ENCODE measurements around the gene KANK4. TPM values are rescaled to one million over a fixed set of nuclear protein-coding genes. Genes with fewer than 3 reads are reported as not detected.

KANK4 gene
- total and polyA plus RNA-seq, 2 donors (not counting 1 experiment from before 2014, with no cell fraction given), result not detected

GRCh38 chr1:62198781-62199125 is 120.5 kb downstream of the KANK4 start:
- Histone ChIP-seq H3K36me3 (replicated peaks in 1 of 2; ENCODE audit: control extremely low read depth in 1 of 2, control insufficient read depth in 1 of 2, extremely low read depth in 1 of 2, insufficient read depth in 2 of 2, low read length in 1 of 2) (no peaks in the 10 kb centered on the region), H2AFZ (ENCODE audit: insufficient read depth, low read depth, low read length, poor library complexity, severe bottlenecking) (no peak overlapping the region), H3K4me2 (replicated peaks; ENCODE audit: low read depth, low read length, poor library complexity, severe bottlenecking) (no peak overlapping the region), H3K79me2 (ENCODE audit: control insufficient read depth, insufficient read depth, low read length) (no peaks in the 10 kb centered on the region), H3K4me3 (ENCODE audit: control extremely low read depth in 1 of 5, extremely low read depth in 1 of 5, insufficient read depth in 1 of 5, low read depth in 2 of 5, low read length in 4 of 5) (no peak overlapping the region), H3K9ac (ENCODE audit: low read length) (no peak overlapping the region), H3K9me3 (ENCODE audit: control extremely low read depth in 1 of 3, control insufficient read depth in 2 of 3, insufficient read depth in 1 of 3, low read length in 2 of 3) (peaks cover 0 to 13% (median 0%) of the 10 kb centered on the region in 3 donors), H3K27ac (ENCODE audit: low read length in 2 of 2) (no peak overlapping the region), H4K20me1 (ENCODE audit: control insufficient read depth, insufficient read depth, low read length, poor library complexity, severe bottlenecking) (no peaks in the 10 kb centered on the region), H3K4me1 (ENCODE audit: control insufficient read depth in 2 of 2, insufficient read depth in 2 of 2, low read length in 2 of 2) (no peaks in the 10 kb centered on the region), H3K27me3 (replicated peaks in 1 of 4; ENCODE audit: control extremely low read depth in 1 of 4, control insufficient read depth in 3 of 4, insufficient read depth in 4 of 4, low read length in 3 of 4) (peaks cover 0 to 9% (median 2%) of the 10 kb centered on the region in 4 experiments)
- Mint-ChIP-seq H3K4me3 (no peak overlapping the region), H3K27ac (no peak overlapping the region), H3K27me3 (peaks cover 22% of the 10 kb centered on the region), H3K9me3 (ENCODE audit: insufficient read depth) (no peaks in the 10 kb centered on the region), H3K4me1 (no peaks in the 10 kb centered on the region)
- CTCF ChIA-PET, result no interaction called here
- POLR2A ChIA-PET, result no interaction called here
- TF ChIP-seq EZH2 (IDR thresholded peaks at IDR 0.05; ENCODE audit: borderline replicate concordance, insufficient read depth, low read depth, low read length, poor library complexity, severe bottlenecking) (no peak), CTCF (IDR thresholded peaks at IDR 0.05) (no peak)
- 67% methylated on average over 3 of the region's 3 CpGs for WGBS (ENCODE audit: insufficient coverage)
- no peak for DNase-seq
- ATAC-seq (ENCODE audit: low read depth), result no peak
- intact Hi-C loops (cut with micrococcal nuclease), result no loop called here

DNA sequence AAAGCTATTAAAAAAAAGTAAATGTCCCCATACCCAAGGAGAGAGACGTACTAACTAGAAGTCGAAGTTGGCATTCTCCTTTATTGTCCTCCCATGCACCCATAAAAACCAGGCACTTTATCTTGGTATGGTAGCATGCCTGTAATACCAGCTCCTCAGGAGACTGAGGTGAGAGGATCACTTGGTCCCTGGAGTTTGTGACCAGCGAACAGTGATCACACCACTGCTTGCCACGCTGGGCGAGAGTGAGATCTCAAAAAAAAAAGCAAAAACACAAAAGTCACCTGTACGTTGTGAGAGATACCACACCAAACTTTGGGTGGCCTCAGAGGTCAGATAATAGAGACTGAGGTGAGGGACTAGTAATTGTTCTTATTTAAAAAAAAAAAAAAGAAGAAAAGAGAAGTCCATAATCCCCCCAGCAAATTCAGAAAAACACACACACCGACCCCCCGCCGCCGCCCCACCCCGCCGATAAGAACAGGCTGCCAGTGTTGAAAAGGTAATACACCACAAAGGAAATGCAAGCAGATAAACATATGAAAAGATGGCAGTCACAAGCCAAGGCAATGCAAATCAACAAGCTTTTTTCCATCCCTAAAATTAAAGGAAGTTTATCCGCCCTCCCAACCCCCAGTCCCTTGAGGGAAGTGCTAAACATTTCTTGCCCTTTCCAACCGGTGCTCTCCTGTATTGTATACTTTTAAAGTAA is 121.0 kb downstream of the KANK4 start:
- 44% methylated on average over 10 of the region's 14 CpGs for WGBS (ENCODE audit: insufficient coverage)
- Histone ChIP-seq H3K9ac (ENCODE audit: low read length) (no peak overlapping the region), H3K4me1 (ENCODE audit: control insufficient read depth in 2 of 2, insufficient read depth in 2 of 2, low read length in 2 of 2) (no peaks in the 10 kb centered on the region), H3K79me2 (ENCODE audit: control insufficient read depth, insufficient read depth, low read length) (no peaks in the 10 kb centered on the region), H4K20me1 (ENCODE audit: control insufficient read depth, insufficient read depth, low read length, poor library complexity, severe bottlenecking) (no peaks in the 10 kb centered on the region), H3K36me3 (replicated peaks in 1 of 2; ENCODE audit: control extremely low read depth in 1 of 2, control insufficient read depth in 1 of 2, extremely low read depth in 1 of 2, insufficient read depth in 2 of 2, low read length in 1 of 2) (no peaks in the 10 kb centered on the region), H2AFZ (ENCODE audit: insufficient read depth, low read depth, low read length, poor library complexity, severe bottlenecking) (no peak overlapping the region), H3K27me3 (replicated peaks in 1 of 4; ENCODE audit: control extremely low read depth in 1 of 4, control insufficient read depth in 3 of 4, insufficient read depth in 4 of 4, low read length in 3 of 4) (peaks cover 0 to 14% (median 2%) of the 10 kb centered on the region in 4 experiments), H3K27ac (ENCODE audit: low read length in 2 of 2) (no peak overlapping the region), H3K9me3 (ENCODE audit: control extremely low read depth in 1 of 3, control insufficient read depth in 2 of 3, insufficient read depth in 1 of 3, low read length in 2 of 3) (peaks cover 0 to 15% (median 0%) of the 10 kb centered on the region in 3 donors), H3K4me3 (ENCODE audit: control extremely low read depth in 1 of 5, extremely low read depth in 1 of 5, insufficient read depth in 1 of 5, low read depth in 2 of 5, low read length in 4 of 5) (no peak overlapping the region), H3K4me2 (replicated peaks; ENCODE audit: low read depth, low read length, poor library complexity, severe bottlenecking) (no peak overlapping the region)
- no peak for ATAC-seq (ENCODE audit: low read depth)
- intact Hi-C loops (cut with micrococcal nuclease), result no loop called here
- POLR2A ChIA-PET, result no interaction called here
- Mint-ChIP-seq H3K27me3 (peaks cover 26% of the 10 kb centered on the region), H3K4me3 (no peak overlapping the region), H3K27ac (no peak overlapping the region), H3K9me3 (ENCODE audit: insufficient read depth) (no peaks in the 10 kb centered on the region), H3K4me1 (no peaks in the 10 kb centered on the region)
- CTCF ChIA-PET, result no interaction called here
- no peak for DNase-seq
- TF ChIP-seq EZH2 (IDR thresholded peaks at IDR 0.05; ENCODE audit: borderline replicate concordance, insufficient read depth, low read depth, low read length, poor library complexity, severe bottlenecking) (no peak), CTCF (IDR thresholded peaks at IDR 0.05) (no peak)

Measured in B cell (primary cell).